K562 (cell line): Measurements from ENCODE around the gene ERP27. TPM values are rescaled to one million over a fixed set of nuclear protein-coding genes. Genes with fewer than 3 reads are reported as not detected.

Source experiments
- ATAC-seq: fragments of 200-7000 bp; cut with Tn5 transposase; 3 replicates; pipeline ENCODE4 v1.9.1; 2020; ENCODE audit warnings: moderate library complexity
- BruUV-seq: library from RNA; stranded (reverse); fragments of 400-500 nt; replicated peaks from 2 replicates; lab custom pipeline; 2021; lab: Mats Ljungman, UMichigan
- CTCF ChIA-PET: fragments of 300-600 bp; formaldehyde crosslinking; extraction: SDS; loops from one replicate; lab custom pipeline; 2021; ENCODE audit warnings: low intra/inter-chr PET ratio; lab: Yijun Ruan, JAX
- POLR2A ChIA-PET: fragments of 300-600, 350-650 bp; sonication (Branson Sonifier 250); formaldehyde crosslinking; extraction: SDS; loops from one replicate; lab custom pipeline; 2021; ENCODE audit warnings: antibody characterized with exemption, inconsistent platforms; lab: Yijun Ruan, JAX
- DNase-seq, 4 experiments: peaks; one replicate each; pipeline versions ENCODE4 v3.0.0 to v3.0.0-alpha.2; 2011 to 2018; ENCODE audit warnings: low spot score in 3 of 4, mixed read lengths in 3 of 4; ENCODE audit errors: extremely low read depth in 1 of 4
- FAIRE-seq: peaks from 2 replicates; lab custom pipeline; 2011; peaks lifted over from hg19 to GRCh38; lab: Jason Lieb, UNC
- H2AFZ ChIP-seq: 2 replicates; pipeline ENCODE4 v1.6.0; 2011; ENCODE audit warnings: low read depth, low read length, control low read depth, inconsistent platforms
- H3K27ac ChIP-seq: fragments of 200-600 bp; 3 replicates; pipeline ENCODE4 v1.8.0; 2011; ENCODE audit warnings: low read depth, mild to moderate bottlenecking, control low read depth, inconsistent platforms, low read length, moderate library complexity, mixed read lengths; ENCODE audit errors: extremely low read depth
- H3K27me3 ChIP-seq, 2 experiments: fragments of 300-600 bp in 1 of 2; 2 replicates in 1 of 2; 3 replicates in 1 of 2; pipeline versions ENCODE4 v1.6.0 to v1.8.0; 2011; ENCODE audit warnings: inconsistent platforms in 2 of 2, low read length in 2 of 2, mild to moderate bottlenecking in 1 of 2, mixed read lengths in 1 of 2, moderate library complexity in 1 of 2; ENCODE audit not compliant: control insufficient read depth in 2 of 2, insufficient read depth in 2 of 2
- H3K36me3 ChIP-seq: fragments of 300-600 bp; 3 replicates; pipeline ENCODE4 v1.8.0; 2011; ENCODE audit warnings: mild to moderate bottlenecking, low read length, inconsistent platforms; ENCODE audit not compliant: control insufficient read depth, insufficient read depth
- H3K4me1 ChIP-seq, 2 experiments: fragments of 200-600 bp in 1 of 2; replicated peaks in 1 of 2; 2 replicates in 1 of 2; 3 replicates in 1 of 2; pipeline versions ENCODE4 v1.5.1 to v1.8.0; 2011; ENCODE audit warnings: inconsistent platforms in 2 of 2, low read length in 2 of 2, mild to moderate bottlenecking in 1 of 2, mixed read lengths in 1 of 2, moderate library complexity in 1 of 2; ENCODE audit not compliant: control insufficient read depth in 2 of 2, insufficient read depth in 2 of 2
- H3K4me2 ChIP-seq: 2 replicates; pipeline ENCODE4 v1.6.1; 2011; ENCODE audit warnings: low read length, control low read depth, inconsistent platforms, mixed read lengths; ENCODE audit not compliant: insufficient read depth
- H3K4me3 ChIP-seq: fragments of 200-600 bp; sonication (generic), shearing (Covaris generic); 2 replicates; pipeline ENCODE4 v1.5.1; 2016; ENCODE audit warnings: control low read depth, inconsistent platforms
- H3K79me2 ChIP-seq: fragments of 200-600 bp; 3 replicates; pipeline ENCODE4 v1.8.0; 2011; ENCODE audit warnings: low read length, inconsistent platforms; ENCODE audit not compliant: control insufficient read depth, insufficient read depth
- H3K9ac ChIP-seq, 2 experiments: 2 replicates each; pipeline versions ENCODE4 v1.6.0 to v1.6.1; 2011; ENCODE audit warnings: low read depth in 2 of 2, low read length in 2 of 2, control low read depth in 1 of 2, inconsistent platforms in 1 of 2, mild to moderate bottlenecking in 1 of 2, mixed read lengths in 1 of 2; ENCODE audit not compliant: insufficient read depth in 1 of 2
- H3K9me1 ChIP-seq: one replicate; pipeline ENCODE4 v1.6.0; 2011; ENCODE audit warnings: inconsistent platforms, mild to moderate bottlenecking, low read length, moderate library complexity; ENCODE audit not compliant: control insufficient read depth, insufficient read depth
- H3K9me3 ChIP-seq: replicated peaks from 2 replicates; pipeline ENCODE4 v1.5.1; 2011; ENCODE audit warnings: low read depth, low read length, inconsistent platforms; ENCODE audit not compliant: control insufficient read depth, insufficient read depth
- H4K20me1 ChIP-seq: replicated peaks from 2 replicates; pipeline ENCODE4 v1.6.1; 2011; ENCODE audit warnings: low read length, inconsistent platforms, mixed read lengths; ENCODE audit not compliant: control insufficient read depth, insufficient read depth
- BDP1 ChIP-seq: IDR thresholded peaks from 3 replicates; pipeline ENCODE4 v1.6.1; 2011; ENCODE audit not compliant: insufficient read length, insufficient read depth
- FOSL1 ChIP-seq: fragments of 200-800 bp; sonication (Bioruptor generic); conservative IDR thresholded peaks from 2 replicates; pipeline ENCODE4 v1.6.1; 2016; ENCODE audit warnings: missing genetic modification characterization, missing compliant biosample characterization
- PCBP1 ChIP-seq: fragments of 200-400 bp; formaldehyde crosslinking; IDR thresholded peaks from 2 replicates; pipeline ENCODE4 v1.6.1; 2018; ENCODE audit warnings: mild to moderate bottlenecking, low read depth, low read length; ENCODE audit not compliant: poor library complexity, severe bottlenecking
- TOE1 ChIP-seq, 2 experiments: fragments of 450-650 bp in 1 of 2; sonication (generic) in 1 of 2; formaldehyde crosslinking in 1 of 2; IDR thresholded peaks; 2 replicates each; pipeline versions ENCODE4 v1.7.1 to v1.8.0; 2016 to 2022; ENCODE audit warnings: borderline replicate concordance in 2 of 2, mild to moderate bottlenecking in 2 of 2, antibody characterized with exemption in 1 of 2, inconsistent platforms in 1 of 2, low read depth in 1 of 2, missing genetic modification reagents in 1 of 2, moderate library complexity in 1 of 2
- ZNF12 ChIP-seq: sonication (generic); formaldehyde crosslinking; IDR thresholded peaks from 2 replicates; pipeline ENCODE4 v1.4.0; 2020; ENCODE audit warnings: mild to moderate bottlenecking, missing genetic modification reagents
- ZNF354B ChIP-seq: fragments of 250-450 bp; sonication (Bioruptor Pico); IDR thresholded peaks from 2 replicates; pipeline ENCODE4 v1.4.0; 2020
- WGBS: fragments of 100-300 bp; shearing (Covaris generic); methylation state at CpG from one replicate; pipeline ENCODE4 v1.1.6; 2016; ENCODE audit warnings: low coverage, mixed read lengths; ENCODE audit not compliant: insufficient coverage; ENCODE audit errors: missing lambda C conversion rate; 5-methylcytosine and 5-hydroxymethylcytosine counted together
- in situ Hi-C: fragments of 300-500 bp; cut with MboI; formaldehyde crosslinking; loops from 4 replicates; pipeline ENCODE4 v1.15.0; 2018; ENCODE audit warnings: inconsistent platforms, mixed read lengths
- intact Hi-C: fragments of 100-400 bp; cut with micrococcal nuclease; formaldehyde crosslinking; loops from 2 replicates; pipeline ENCODE4 v1.14.2; 2022
- polyA plus RNA-seq, 8 experiments: library from polyadenylated mRNA; depleted of rRNA in 4 of 8; stranded (reverse) in 5 of 8; unstranded in 3 of 8; fragments of >200 nt; fragmentation: Nextera tagmentation in 2 of 8; fragmentation: Illumina TruSeq in 1 of 8; extraction: Ambion mirVana in 2 of 8; extraction: Trizol in 1 of 8; gene quantifications; 2 replicates each; pipeline versions ENCODE4 v1.2.1 to v1.2.3, GENCODE V29; 2011 to 2014; ENCODE audit warnings: inconsistent platforms in 1 of 8, missing spikeins in 1 of 8
- total RNA-seq, 7 experiments: library from RNA; depleted of rRNA in 6 of 7; stranded (reverse); fragments of >200 nt in 6 of 7; fragmentation: Illumina TruSeq in 2 of 7; extraction: Trizol in 2 of 7; gene quantifications; 2 replicates each; pipeline versions ENCODE4 v1.2.1 to v1.2.3, GENCODE V29; 2011 to 2021; ENCODE audit warnings: low replicate concordance in 1 of 7
- TF ChIP-seq, protein P1 (sequence below): sonication (generic); formaldehyde crosslinking; IDR thresholded peaks from 2 replicates; pipeline ENCODE4 v1.9.0; 2022; ENCODE audit warnings: mild to moderate bottlenecking, missing genetic modification reagents
- TF ChIP-seq, protein P2 (sequence below): fragments of 200-800 bp; sonication (Bioruptor generic); IDR thresholded peaks from 2 replicates; pipeline ENCODE4 v1.6.1; 2017; ENCODE audit warnings: missing genetic modification characterization, missing compliant biosample characterization

ERP27 gene
- total and polyA plus RNA-seq, 9 of the 15 experiments (the other 6 are each of a cell fraction or from before 2014, with no cell fraction given), result 0.07 to 0.27 (median 0.11) TPM; not detected in 6

DNA sequence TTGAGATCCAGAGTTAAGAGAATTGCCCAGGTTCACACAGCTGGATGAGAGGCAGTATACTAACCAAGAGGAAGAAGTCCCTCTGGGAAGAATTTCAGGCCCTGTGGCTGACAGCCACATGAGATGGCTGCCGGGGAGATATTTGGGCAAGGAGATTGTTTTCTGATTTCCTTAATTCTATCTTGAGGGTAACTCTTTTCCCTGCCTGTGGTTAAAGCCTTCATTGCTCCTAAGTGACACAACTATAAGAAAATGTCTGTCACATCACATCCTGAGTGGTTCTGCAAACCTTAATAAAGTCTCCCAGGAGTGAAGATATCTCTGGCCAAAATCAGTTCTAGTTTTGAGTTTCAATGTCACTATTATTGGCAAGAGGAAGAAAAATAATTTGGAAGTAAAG is 13.5 kb upstream of the ERP27 start (continued):
- TF ChIP-seq TOE1 (IDR thresholded peaks at IDR 0.05; ENCODE audit: borderline replicate concordance), result no peak
- TF ChIP-seq TOE1 (CRISPR knock-in tag; IDR thresholded peaks at IDR 0.05; ENCODE audit: borderline replicate concordance, low read depth), result no peak
- TF ChIP-seq, protein P1, sequence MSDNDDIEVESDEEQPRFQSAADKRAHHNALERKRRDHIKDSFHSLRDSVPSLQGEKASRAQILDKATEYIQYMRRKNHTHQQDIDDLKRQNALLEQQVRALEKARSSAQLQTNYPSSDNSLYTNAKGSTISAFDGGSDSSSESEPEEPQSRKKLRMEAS (CRISPR knock-in tag), result no peak
- TF ChIP-seq ZNF12 (CRISPR knock-in tag), result no peak
- TF ChIP-seq, all 486 proteins: peak for 0

DNA sequence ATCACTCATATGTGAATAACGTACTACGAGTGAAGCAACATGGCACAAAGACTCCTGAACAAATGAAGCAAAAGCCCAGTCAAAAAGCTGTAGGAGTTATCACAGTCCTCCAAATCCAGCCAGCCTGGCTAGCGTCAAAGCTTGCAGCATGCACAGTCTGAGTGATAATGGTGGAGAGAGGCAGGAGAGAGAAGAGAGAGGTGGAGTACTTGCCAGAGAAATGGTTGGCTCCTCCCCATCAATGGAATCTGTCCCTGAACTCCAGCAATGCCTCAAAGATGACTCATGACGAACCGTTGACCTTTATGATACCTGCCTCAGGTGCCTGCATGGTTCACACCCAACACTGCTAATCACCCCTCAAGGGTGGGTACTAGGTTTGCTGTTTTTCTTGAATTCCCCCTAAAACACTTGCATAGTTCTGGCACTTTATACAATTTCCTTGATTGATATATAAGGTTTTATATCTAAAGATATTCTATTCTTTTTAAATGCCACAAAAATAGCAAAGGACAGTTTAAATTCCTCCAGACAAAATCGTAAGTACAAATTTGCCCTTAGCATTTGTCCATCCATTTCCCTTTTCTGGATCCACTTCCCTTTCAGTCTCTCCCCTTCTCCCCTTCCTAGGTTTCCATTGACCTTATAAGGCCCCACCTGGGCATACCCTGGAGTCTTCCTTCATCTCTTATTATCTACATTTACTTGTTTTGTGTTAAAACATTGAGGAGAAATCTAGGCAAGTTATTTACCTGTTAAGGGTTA is 12.8 kb upstream of the ERP27 start:
- no peak for FAIRE-seq
- in situ Hi-C loops (loop anchor here (25.0 kb wide), 1 partner anchor 739 kb away; no protein-coding TSS in a partner anchor), intact Hi-C loops (no loop called here)
- WGBS, result 25% methylated on average over 6 of the region's 6 CpGs
- no peak overlapping the region for H3K4me3 ChIP-seq
- ATAC-seq, result no peak
- CTCF ChIA-PET, result no interaction called here
- no peak for DNase-seq
- no peaks in the 10 kb centered on the region; a peak in 1 of 5 replicates for H3K4me1 ChIP-seq
- POLR2A ChIA-PET, result interaction anchor here (0.6 kb wide), 1 partner anchor 251 kb away, joined by 3 read pairs; no protein-coding TSS in a partner anchor
- H3K27me3 ChIP-seq, result no peaks in the 10 kb centered on the region
- H3K27ac ChIP-seq, result no peak overlapping the region
- H2AFZ ChIP-seq, result no peak overlapping the region
- no peaks in the 10 kb centered on the region for H3K9me1 ChIP-seq
- H3K36me3 ChIP-seq, result peaks cover 24% of the 10 kb centered on the region; the same call in 1 of the 3 replicates
- TF ChIP-seq ZNF354B (CRISPR knock-in tag) (no peak), FOSL1 (tag) (0 out of 2 replicates have a peak, but pooled peaks have one; percentile 17), BDP1 (no peak), PCBP1 (no peak)
- TF ChIP-seq, protein P2, sequence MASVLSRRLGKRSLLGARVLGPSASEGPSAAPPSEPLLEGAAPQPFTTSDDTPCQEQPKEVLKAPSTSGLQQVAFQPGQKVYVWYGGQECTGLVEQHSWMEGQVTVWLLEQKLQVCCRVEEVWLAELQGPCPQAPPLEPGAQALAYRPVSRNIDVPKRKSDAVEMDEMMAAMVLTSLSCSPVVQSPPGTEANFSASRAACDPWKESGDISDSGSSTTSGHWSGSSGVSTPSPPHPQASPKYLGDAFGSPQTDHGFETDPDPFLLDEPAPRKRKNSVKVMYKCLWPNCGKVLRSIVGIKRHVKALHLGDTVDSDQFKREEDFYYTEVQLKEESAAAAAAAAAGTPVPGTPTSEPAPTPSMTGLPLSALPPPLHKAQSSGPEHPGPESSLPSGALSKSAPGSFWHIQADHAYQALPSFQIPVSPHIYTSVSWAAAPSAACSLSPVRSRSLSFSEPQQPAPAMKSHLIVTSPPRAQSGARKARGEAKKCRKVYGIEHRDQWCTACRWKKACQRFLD (CRISPR knock-in tag), result 0 out of 2 replicates have a peak, but pooled peaks have one; percentile 32
- H3K9ac ChIP-seq, result no peak overlapping the region
- no peaks in the 10 kb centered on the region for H3K9me3 ChIP-seq
- H4K20me1 ChIP-seq, result no peaks in the 10 kb centered on the region
- no peaks in the 10 kb centered on the region for H3K79me2 ChIP-seq
- no peak overlapping the region for H3K4me2 ChIP-seq
- BruUV-seq, result no TSS peak
